Dedifferentiated amniotic fluid mesenchymal stem cell (primary cell): ENCODE measurements around the gene RIMBP2.

ENCODE experiments used
- DNase-seq: peaks from one replicate; pipeline ENCODE4 v3.0.0-alpha.2; 2016; ENCODE audit errors: extremely low spot score

RIMBP2 gene

DNA sequence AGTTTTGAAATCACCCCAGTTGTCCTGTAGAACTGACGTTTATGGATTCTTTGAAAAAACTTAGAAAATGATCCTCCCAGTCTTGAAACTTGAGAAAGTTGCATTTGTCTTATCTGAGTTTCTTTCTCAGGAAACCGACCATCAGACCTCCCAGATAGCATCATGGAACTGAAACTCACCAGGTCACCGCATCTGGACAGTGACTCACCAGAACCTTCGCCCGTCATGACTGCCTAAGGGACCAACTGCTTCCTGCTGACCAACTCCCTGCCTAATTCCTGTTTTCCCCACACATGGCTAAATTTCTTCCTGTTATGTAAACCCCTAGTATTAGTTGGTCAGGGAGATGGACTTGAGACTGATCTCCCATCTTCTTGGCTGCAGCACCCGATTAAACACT is 175.7 kb downstream of the RIMBP2 start:
- DNase-seq: no peak

GRCh38 chr12:130538343-130539095 is 177.6 kb downstream of the RIMBP2 start:
- DNase-seq: no peak

DNA sequence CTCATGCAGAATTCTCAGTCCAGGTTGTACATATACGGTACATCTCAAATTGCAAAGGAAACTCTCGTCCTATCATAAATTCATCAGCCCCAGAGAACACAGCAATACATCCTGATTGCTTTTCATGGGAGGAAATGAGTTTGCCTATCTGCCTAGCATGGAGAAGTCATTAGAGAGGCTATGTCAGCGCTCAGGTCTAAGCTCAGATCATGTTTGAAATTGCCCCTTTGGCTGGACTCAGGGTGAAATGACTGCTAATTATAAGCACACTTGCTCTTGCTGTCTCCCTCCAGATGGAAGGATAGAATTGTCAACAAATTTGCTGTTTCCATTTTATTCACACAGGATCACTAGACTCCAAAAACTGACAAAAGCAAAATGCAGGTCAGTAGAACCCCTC is 178.4 kb downstream of the RIMBP2 start:
- no peak for DNase-seq

DNA sequence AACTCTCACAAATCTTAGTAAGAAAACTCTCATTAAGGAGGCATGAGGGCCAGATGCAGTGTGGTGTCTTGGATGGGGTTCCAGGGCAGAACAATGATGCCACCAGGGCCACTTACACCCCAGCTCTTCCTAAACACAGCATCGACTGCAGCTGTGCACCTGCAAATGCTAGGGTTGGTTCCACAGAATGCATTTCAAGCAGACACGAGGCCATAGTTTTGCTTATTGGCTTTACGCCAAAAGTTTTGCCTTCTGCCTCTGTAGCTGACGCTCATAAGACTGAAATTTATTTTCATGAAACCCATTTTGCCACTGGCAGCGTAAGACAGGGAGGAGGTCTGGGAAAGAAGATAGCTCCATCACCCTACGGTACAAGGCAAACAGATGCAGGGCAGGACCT is 179.0 kb downstream of the RIMBP2 start:
- DNase-seq: no peak

DNA sequence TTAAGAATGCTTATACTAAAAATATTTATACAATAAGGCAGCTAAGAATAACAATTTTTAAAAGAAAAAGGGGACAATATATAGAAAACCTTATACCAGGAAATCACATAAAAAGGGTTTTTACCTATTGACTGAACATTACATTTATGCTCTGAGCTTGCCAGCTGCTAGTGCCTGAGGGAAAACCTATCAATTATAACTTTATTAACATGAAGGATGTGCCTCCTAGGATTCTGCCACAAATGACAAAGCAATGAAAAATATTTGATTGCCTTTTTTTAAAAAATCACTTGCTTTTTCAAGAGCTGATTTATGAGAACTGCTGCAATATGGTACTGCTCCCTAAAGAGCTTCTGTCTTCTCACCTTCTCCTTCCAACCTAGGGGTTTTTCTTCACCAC is 185.7 kb downstream of the RIMBP2 start:
- no peak for DNase-seq

GRCh38 chr12:130529781-130530180 is 186.3 kb downstream of the RIMBP2 start:
- DNase-seq: no peak

- DNase-seq: no peak
Observed at GRCh38 chr12:130527239-130527638, 188.9 kb downstream of the RIMBP2 start.

DNA sequence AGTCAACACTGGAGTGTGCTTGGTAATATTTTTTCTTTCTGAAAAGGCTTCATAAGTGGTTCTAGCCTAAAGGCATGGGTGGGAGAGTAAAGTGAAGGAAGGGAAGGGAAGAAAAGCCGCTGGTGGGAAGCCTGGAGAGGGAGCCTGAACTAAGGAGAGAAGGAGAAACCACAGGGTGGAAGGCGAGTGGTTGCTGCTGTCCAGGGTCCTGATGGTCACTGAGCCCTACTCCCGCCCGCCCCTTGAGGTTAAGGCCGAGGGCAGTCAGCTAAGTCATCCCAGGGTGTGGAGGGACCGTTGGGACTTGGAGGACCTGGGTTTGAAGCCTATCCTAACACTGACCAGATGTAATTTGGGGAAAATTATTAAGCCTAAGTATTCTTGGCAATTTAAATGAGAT is 189.3 kb downstream of the RIMBP2 start:
- DNase-seq: no peak

GRCh38 chr12:130525384-130526172 is 190.5 kb downstream of the RIMBP2 start:
- DNase-seq: no peak

DNA sequence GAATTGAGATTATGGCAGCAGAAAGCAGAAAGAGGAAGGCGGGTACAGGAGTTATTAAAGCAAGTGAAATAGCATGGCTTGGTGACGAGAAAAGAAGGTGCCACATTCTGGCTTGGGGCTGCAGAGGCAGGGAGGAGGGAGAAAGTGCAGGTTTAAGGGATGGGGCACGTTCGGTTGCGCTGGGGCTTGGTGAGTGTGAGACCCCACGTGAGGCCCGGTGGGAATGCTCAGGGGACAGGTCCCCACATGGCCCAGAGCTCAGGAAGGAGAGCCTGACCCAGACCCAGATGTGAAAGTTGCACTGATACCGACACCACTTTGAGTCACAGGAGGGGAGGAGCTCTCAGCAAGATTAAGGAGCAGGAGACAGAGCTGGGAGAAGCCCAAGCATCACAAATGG is 191.3 kb downstream of the RIMBP2 start:
- DNase-seq: no peak

DNA sequence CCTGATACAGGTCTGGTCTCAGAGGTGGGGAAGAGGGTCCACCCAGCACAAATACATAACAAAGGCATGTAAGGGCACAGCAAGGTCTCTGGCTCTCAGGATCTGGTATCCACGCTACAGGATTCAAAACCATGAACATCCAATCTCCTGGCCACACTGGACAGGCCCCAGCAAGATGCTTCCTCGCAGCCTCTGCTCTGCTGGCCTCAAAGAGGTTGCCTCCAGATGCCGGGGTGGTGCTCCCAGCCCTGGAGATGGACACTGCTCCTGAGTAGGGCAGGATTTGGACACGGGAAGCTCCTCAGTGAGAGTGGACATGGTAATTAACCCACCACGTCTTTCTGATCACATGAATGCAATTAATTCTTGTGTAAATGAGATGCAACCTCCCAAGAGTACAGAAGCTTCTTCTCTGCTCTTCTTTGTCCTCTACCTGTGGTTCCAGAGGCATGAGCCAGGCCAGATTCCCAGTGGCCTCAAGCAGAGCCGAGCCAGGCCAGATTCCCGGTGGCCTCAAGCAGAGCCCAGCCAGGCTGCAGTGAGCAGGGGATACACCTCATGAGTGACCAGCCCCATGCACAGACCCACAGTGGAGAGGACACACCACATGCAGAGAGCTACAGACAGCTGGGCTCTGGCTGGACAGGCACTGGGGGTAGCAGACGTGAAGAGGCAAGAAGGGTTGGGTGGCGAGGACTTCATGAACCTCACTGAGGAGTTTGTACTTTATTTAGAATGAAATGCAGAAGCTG is 192.1 kb downstream of the RIMBP2 start:
- no peak for DNase-seq

- DNase-seq: no peak
Observed at GRCh38 chr12:130523208-130523607, 192.9 kb downstream of the RIMBP2 start.

GRCh38 chr12:130522244-130522834 is 193.8 kb downstream of the RIMBP2 start:
- no peak for DNase-seq

DNA sequence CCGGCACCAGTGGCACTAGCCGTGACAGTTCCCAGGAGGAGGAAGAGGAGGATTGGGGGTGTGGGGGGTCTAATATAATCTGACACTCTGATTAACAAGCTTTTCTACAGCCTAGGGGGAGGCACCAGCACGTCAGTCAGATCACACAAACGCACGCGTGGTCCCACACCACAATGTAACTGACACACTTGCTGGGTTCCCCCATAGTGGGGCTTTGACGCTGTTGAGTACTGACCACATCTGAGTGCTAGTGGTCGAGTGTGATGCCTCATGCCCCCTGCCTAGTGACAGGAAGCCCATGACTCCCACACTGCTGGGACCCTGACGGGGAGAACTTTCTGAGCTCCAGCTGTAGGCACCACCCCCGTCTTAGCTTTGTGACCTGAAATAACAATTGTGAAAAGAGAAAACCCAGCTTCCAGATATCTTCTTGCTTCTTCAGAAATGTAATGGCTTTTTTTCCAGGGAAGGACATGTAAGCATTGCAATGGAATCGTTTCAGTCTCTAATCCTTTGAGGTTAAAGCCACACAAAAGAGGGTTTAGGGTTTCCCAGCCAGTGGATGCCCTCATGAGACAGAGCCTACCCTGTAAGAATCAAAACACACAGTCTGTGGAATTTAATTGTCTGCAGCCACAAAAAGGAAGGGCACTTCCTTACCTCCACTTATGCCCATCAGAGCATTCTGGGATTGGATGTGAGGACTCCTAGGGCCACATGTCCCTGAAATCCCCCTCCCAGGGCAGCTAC is 194.5 kb downstream of the RIMBP2 start:
- no peak for DNase-seq

DNA sequence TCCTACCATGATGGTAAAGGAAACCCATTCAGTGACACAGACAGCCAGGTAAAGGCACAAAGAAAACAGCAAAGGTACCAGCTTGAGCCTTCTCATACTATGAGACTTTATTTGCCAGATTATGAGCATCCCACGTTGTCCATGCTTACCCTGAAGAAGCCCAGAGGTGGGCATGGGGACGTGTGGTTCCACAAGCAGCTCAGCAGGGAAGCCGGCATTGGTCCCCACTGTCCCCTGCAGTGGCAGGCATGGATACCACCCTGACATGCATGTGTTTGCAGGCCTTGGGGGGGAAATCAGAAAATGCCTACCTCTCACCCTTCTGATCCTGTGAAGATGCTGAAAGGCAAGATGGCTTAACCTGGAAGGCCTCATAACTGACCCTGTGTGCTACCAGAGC is 195.3 kb downstream of the RIMBP2 start:
- no peak for DNase-seq

GRCh38 chr12:130517588-130517987 is 198.5 kb downstream of the RIMBP2 start:
- DNase-seq: no peak

- DNase-seq: no peak
Observed at GRCh38 chr12:130514149-130514551, 201.9 kb downstream of the RIMBP2 start.

GRCh38 chr12:130513556-130513955 is 202.5 kb downstream of the RIMBP2 start:
- no peak for DNase-seq

GRCh38 chr12:130511285-130511684 is 204.8 kb downstream of the RIMBP2 start:
- DNase-seq: no peak

DNA sequence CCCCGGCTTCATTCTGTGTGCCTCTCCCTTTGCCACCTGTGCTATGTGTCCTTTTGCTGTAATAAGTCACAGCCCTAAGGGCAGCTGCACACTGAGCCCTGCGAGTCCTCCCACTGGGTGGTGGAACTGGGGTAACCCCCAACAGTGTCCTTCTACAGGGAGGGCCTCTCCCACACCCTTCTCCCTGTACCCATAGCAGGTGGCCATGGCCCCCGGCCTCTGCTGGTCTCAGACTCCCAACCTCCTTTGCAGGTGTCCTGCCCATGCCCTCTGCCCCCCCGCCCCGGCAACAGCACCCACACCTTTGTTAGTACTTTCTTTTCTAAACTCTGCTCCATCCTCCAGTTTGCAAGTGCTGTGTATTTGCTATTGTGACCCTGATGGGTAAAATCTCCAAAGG is 206.6 kb downstream of the RIMBP2 start:
- DNase-seq: no peak

- DNase-seq: no peak
Observed at GRCh38 chr12:130508847-130509246, 207.3 kb downstream of the RIMBP2 start.
